HepG2 (cell line): ENCODE measurements around the gene DDN. TPM values are rescaled to one million over a fixed set of nuclear protein-coding genes. Genes with fewer than 3 reads are reported as not detected.

Experiments used
- DDIT3 ChIP-seq: sonication (generic); formaldehyde crosslinking; IDR thresholded peaks from 2 replicates; pipeline ENCODE4 v1.4.0; 2020; ENCODE audit warnings: mild to moderate bottlenecking, missing genetic modification reagents
- GZF1 ChIP-seq: sonication (generic); formaldehyde crosslinking; IDR thresholded peaks from 2 replicates; pipeline ENCODE4 v1.5.1; 2020; ENCODE audit warnings: mild to moderate bottlenecking, missing genetic modification reagents
- KDM2A ChIP-seq: sonication (generic); formaldehyde crosslinking; IDR thresholded peaks from 2 replicates; pipeline ENCODE4 v1.4.0; 2020; ENCODE audit warnings: low read depth, missing genetic modification reagents, borderline replicate concordance
- MEF2D ChIP-seq: sonication (generic); formaldehyde crosslinking; IDR thresholded peaks from 2 replicates; pipeline ENCODE4 v1.5.1; 2020; ENCODE audit warnings: mild to moderate bottlenecking, missing genetic modification reagents
- MIER2 ChIP-seq: IDR thresholded peaks from 2 replicates; pipeline ENCODE4 v1.6.1; 2016; ENCODE audit warnings: missing biosample characterization, missing genetic modification reagents
- MTA1 ChIP-seq: sonication (generic); formaldehyde crosslinking; IDR thresholded peaks from 2 replicates; pipeline ENCODE4 v1.4.0; 2020; ENCODE audit warnings: missing genetic modification reagents, mild to moderate bottlenecking, borderline replicate concordance
- MTF1 ChIP-seq: sonication (generic); formaldehyde crosslinking; IDR thresholded peaks from 2 replicates; pipeline ENCODE4 v1.5.0; 2020; ENCODE audit warnings: missing genetic modification reagents
- NR3C1 ChIP-seq: sonication (generic); formaldehyde crosslinking; IDR thresholded peaks from 2 replicates; pipeline ENCODE4 v1.4.0; 2020; ENCODE audit warnings: missing genetic modification reagents
- RFXANK ChIP-seq: IDR thresholded peaks from 2 replicates; pipeline ENCODE4 v1.6.1; 2016
- SMC3 ChIP-seq: IDR thresholded peaks from 2 replicates; pipeline ENCODE4 v1.6.1; 2011; ENCODE audit warnings: low read length, improper control_type of control experiment
- SP1 ChIP-seq, 2 experiments: fragments of 450-650 bp in 1 of 2; sonication (generic) in 1 of 2; formaldehyde crosslinking in 1 of 2; IDR thresholded peaks; 2 replicates each; pipeline versions ENCODE4 v1.4.0 to v1.6.1; 2016 to 2020; ENCODE audit warnings: missing genetic modification reagents in 1 of 2
- TCF12 ChIP-seq, 2 experiments: fragments of 450-650 bp in 1 of 2; sonication (generic) in 1 of 2; formaldehyde crosslinking in 1 of 2; IDR thresholded peaks; 2 replicates each; pipeline versions ENCODE4 v1.6.1 to v1.8.0; 2017 to 2022; ENCODE audit warnings: antibody characterized with exemption in 1 of 2, mild to moderate bottlenecking in 1 of 2, missing genetic modification reagents in 1 of 2, moderate library complexity in 1 of 2
- ZBTB33 ChIP-seq: sonication (generic); formaldehyde crosslinking; IDR thresholded peaks from 2 replicates; pipeline ENCODE4 v1.4.0; 2020; ENCODE audit warnings: missing genetic modification reagents
- ZNF142 ChIP-seq: sonication (generic); formaldehyde crosslinking; IDR thresholded peaks from 2 replicates; pipeline ENCODE4 v1.4.0; 2020; ENCODE audit warnings: missing genetic modification reagents
- ZNF296 ChIP-seq: sonication (generic); formaldehyde crosslinking; conservative IDR thresholded peaks from 2 replicates; pipeline ENCODE4 v1.5.0; 2020; ENCODE audit warnings: mild to moderate bottlenecking, missing genetic modification reagents
- ZNF367 ChIP-seq: sonication (generic); formaldehyde crosslinking; IDR thresholded peaks from 2 replicates; pipeline ENCODE4 v1.4.0; 2020; ENCODE audit warnings: missing genetic modification reagents, borderline replicate concordance
- ZNF468 ChIP-seq: sonication (generic); formaldehyde crosslinking; IDR thresholded peaks from 2 replicates; pipeline ENCODE4 v1.8.0; 2022; ENCODE audit warnings: mild to moderate bottlenecking, moderate library complexity, missing genetic modification reagents
- ZNF710 ChIP-seq: sonication (generic); formaldehyde crosslinking; IDR thresholded peaks from 2 replicates; pipeline ENCODE4 v1.5.0; 2020; ENCODE audit warnings: mild to moderate bottlenecking, missing genetic modification reagents, borderline replicate concordance
- ZNF75D ChIP-seq: sonication (generic); formaldehyde crosslinking; IDR thresholded peaks from 2 replicates; pipeline ENCODE4 v1.8.1; 2023; ENCODE audit warnings: missing genetic modification reagents, mild to moderate bottlenecking, borderline replicate concordance
- polyA plus RNA-seq, 8 experiments: library from polyadenylated mRNA; depleted of rRNA in 3 of 8; stranded (reverse) in 7 of 8; unstranded in 1 of 8; fragments of >200 nt; fragmentation: Illumina TruSeq in 4 of 8; extraction: Trizol in 4 of 8; gene quantifications; 2 replicates each; pipeline versions ENCODE4 v1.2.1 to v1.2.3, GENCODE V29; 2011 to 2016; ENCODE audit warnings: low read depth in 4 of 8, missing spikeins in 1 of 8, mixed read lengths in 1 of 8; ENCODE audit not compliant: insufficient read depth in 1 of 8
- total RNA-seq, 5 experiments: library from RNA; depleted of rRNA; stranded (reverse); fragments of >200 nt; fragmentation: Illumina TruSeq; extraction: Trizol; gene quantifications; 2 replicates each; pipeline ENCODE4 v1.2.3, GENCODE V29; 2016; ENCODE audit warnings: low read depth in 1 of 5

The DDN gene
- total and polyA plus RNA-seq, 2 of the 13 experiments (the other 11 are each of a cell fraction or from before 2014, with no cell fraction given), result 0.24 to 0.53 TPM

GRCh38 chr12:49018261-49019119, 19.3 kb upstream of the DDN start, which contains the start of gene PRKAG1 (continued):
- TF ChIP-seq MTA1 (CRISPR knock-in tag) (peak; percentile 58; the same call in 1 of the 2 replicates), ZBTB33 (no peak), TCF12 (IDR thresholded peaks at IDR 0.05) (no peak), TCF12 (CRISPR knock-in tag; IDR thresholded peaks at IDR 0.05) (no peak), RFXANK (CRISPR knock-in tag) (0 out of 2 replicates have a peak, but pooled peaks have one; percentile 65), ZNF468 (CRISPR knock-in tag) (no peak), KDM2A (CRISPR knock-in tag) (peak; percentile 100), ZNF142 (CRISPR knock-in tag) (no peak), MIER2 (CRISPR knock-in tag) (0 out of 2 replicates have a peak, but pooled peaks have one; percentile 14), MEF2D (peak; percentile 53; the same call in 1 of the 2 replicates), SP1 (IDR thresholded peaks at IDR 0.05) (no peak), SP1 (CRISPR knock-in tag; IDR thresholded peaks at IDR 0.05) (peak; percentile 65), NR3C1 (CRISPR knock-in tag) (no peak), SMC3 (no peak), ZNF75D (CRISPR knock-in tag) (no peak), MTF1 (no peak), GZF1 (no peak; the same call in 1 of the 2 replicates), ZNF296 (CRISPR knock-in tag) (no peak), ZNF367 (CRISPR knock-in tag) (no peak; the same call in 1 of the 2 replicates), DDIT3 (CRISPR knock-in tag) (no peak), ZNF710 (CRISPR knock-in tag) (peak; percentile 49; the same call in 1 of the 2 replicates)
